ENCODE measurements around the gene NDUFB7. TPM values are rescaled to one million over a fixed set of nuclear protein-coding genes. Genes with fewer than 3 reads are reported as not detected.

Gene NDUFB7
- total RNA-seq, 2 donors from 2014 or later, result 79.7 to 132 TPM

GRCh38 chr19:14530005-14530348 lies 41.9 kb downstream of the NDUFB7 start:
- Mint-ChIP-seq H3K27ac (peak overlapping the region; percentile 96), H3K36me3 (ENCODE audit: low read depth) (peaks cover 18% of the 10 kb centered on the region), H3K27me3 (no peaks in the 10 kb centered on the region), H3K4me3 (peak overlapping the region; percentile 95), H3K4me1 (peaks cover 17% of the 10 kb centered on the region), H3K9me3 (no peaks in the 10 kb centered on the region)
- no peak for ATAC-seq (replicated peaks)

- Mint-ChIP-seq H3K27ac (peak within 1 kb of the TSS; percentile 96), H3K27me3 (no peaks in the 10 kb centered on the region), H3K4me3 (peak within 1 kb of the TSS; percentile 95), H3K4me1 (peaks cover 17% of the 10 kb centered on the region), H3K36me3 (ENCODE audit: low read depth) (peaks cover 18% of the 10 kb centered on the region), H3K9me3 (no peaks in the 10 kb centered on the region)
- peak; percentile 97 for ATAC-seq (replicated peaks)
Measured at GRCh38 chr19:14529254-14530004, 42.4 kb downstream of the NDUFB7 start, which contains the start of gene TECR. TSS of gene TECR (plus strand) at chr19:14529594. CDS start at chr19:14529697, 103 bp downstream.

DNA sequence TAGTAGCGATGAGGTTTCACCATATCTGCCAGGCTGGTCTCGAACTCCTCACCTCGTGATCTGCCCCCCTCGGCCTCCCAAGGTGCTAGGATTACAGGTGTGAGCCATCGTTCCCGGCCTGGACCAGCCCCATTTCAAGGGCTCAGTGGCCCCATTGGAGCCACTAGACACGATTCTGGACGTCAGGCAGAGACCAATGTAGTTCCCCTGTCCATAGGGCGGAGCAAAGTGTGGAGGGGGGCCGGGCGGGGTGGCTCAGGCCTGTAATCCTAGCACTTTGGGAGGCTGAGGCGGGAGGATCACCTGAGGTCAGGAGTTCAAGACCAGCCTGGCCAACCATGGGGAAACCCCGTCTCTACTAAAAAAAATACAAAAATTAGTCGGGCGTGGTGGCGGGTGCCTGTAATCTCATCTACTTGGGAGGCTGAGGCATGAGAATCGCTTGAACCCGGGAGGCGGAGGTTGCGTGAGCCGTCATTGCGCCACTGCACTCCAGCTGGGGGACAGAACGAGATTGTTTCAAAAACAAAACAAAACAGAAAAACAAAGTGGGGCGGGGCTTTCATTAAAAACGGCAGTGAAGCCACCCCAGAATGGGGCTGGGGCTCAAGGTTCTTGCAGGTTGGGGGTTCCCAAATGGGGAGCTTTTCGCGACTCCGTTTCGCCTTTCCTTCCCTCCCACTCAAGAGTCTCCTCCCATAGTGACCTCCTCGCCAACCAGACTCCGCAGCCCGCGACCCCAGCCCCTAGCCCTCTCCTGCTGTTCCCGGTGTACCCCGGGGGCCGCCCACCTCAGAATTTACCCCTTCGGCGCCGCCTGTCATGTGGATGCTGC lies 43.2 kb downstream of the NDUFB7 start:
- peak; percentile 1 for ATAC-seq (replicated peaks)
- H3K27me3 Mint-ChIP-seq, result no peaks in the 10 kb centered on the region
- peak overlapping the region; percentile 95 for H3K4me3 Mint-ChIP-seq
- H3K36me3 Mint-ChIP-seq (ENCODE audit: low read depth), result peaks cover 18% of the 10 kb centered on the region
- peaks cover 17% of the 10 kb centered on the region for H3K4me1 Mint-ChIP-seq
- H3K27ac Mint-ChIP-seq, result peak overlapping the region; percentile 96
- H3K9me3 Mint-ChIP-seq, result no peaks in the 10 kb centered on the region

GRCh38 chr19:14526423-14526822 lies 45.4 kb downstream of the NDUFB7 start:
- ATAC-seq (replicated peaks), result no peak
- H3K4me3 Mint-ChIP-seq, result no peak overlapping the region
- H3K36me3 Mint-ChIP-seq (ENCODE audit: low read depth), result no peaks in the 10 kb centered on the region
- no peaks in the 10 kb centered on the region for H3K27me3 Mint-ChIP-seq
- no peaks in the 10 kb centered on the region for H3K9me3 Mint-ChIP-seq
- no peak overlapping the region for H3K27ac Mint-ChIP-seq
- peaks cover 33% of the 10 kb centered on the region for H3K4me1 Mint-ChIP-seq

- no peaks in the 10 kb centered on the region for H3K9me3 Mint-ChIP-seq
- H3K4me1 Mint-ChIP-seq, result peaks cover 32% of the 10 kb centered on the region
- no peak overlapping the region for H3K4me3 Mint-ChIP-seq
- no peak overlapping the region for H3K27ac Mint-ChIP-seq
- H3K27me3 Mint-ChIP-seq, result no peaks in the 10 kb centered on the region
- ATAC-seq (replicated peaks), result no peak
- H3K36me3 Mint-ChIP-seq (ENCODE audit: low read depth), result no peaks in the 10 kb centered on the region
Measured at GRCh38 chr19:14525729-14526128, 46.1 kb downstream of the NDUFB7 start.

DNA sequence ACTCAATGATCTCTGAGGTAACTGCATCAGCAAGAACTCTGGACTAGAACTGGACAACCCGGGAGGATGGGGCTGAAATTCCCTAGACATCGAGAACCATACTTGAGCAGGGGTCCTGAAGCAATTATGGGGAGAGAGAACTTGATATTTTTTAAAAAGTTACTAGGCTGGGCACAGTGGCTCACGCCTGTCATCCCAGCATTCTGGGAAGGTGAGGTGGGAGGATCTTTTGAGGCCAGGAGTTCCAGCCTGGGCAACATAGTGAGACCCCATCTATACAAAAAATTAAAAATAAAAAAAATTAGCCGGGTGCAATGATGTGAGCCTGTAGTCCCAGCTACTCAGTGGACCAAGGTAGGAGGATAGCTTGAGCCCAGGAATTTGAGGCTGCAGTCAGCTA lies 51.3 kb downstream of the NDUFB7 start:
- Mint-ChIP-seq H3K4me3 (peak overlapping the region; percentile 99), H3K27me3 (no peaks in the 10 kb centered on the region), H3K9me3 (no peaks in the 10 kb centered on the region), H3K4me1 (peaks cover 44% of the 10 kb centered on the region), H3K36me3 (ENCODE audit: low read depth) (peaks cover 31% of the 10 kb centered on the region), H3K27ac (peak overlapping the region; percentile 95)
- no peak for ATAC-seq (replicated peaks)

DNA sequence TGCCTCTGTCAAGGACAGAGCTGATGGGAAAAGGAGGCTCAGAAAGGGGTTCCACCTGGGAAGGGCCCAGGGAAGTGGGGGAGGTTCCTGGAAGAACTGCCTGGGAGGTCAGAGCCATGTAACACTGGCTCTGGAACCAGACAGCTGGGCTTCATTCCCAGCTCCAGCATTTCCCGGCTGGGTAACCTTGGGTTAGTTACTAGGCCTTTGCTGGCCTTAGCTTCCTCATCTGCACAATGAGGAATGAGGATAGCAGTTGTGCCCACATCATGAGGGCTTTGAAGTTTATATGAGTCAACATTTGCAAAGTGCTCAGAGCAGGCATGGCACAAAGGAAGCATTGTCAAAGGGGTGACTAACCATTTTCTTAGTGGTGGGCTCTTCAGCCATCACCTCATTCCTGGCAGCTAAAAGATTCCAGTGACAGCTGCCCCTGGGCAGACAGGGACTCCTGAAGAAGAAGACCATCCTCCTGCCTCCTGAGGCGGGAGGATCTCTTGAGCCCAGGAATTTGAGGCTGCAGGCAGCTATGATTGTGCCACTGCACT lies 51.9 kb downstream of the NDUFB7 start:
- no peak for ATAC-seq (replicated peaks)
- H3K27ac Mint-ChIP-seq, result peak overlapping the region; percentile 95
- peaks cover 37% of the 10 kb centered on the region for H3K36me3 Mint-ChIP-seq (ENCODE audit: low read depth)
- no peaks in the 10 kb centered on the region for H3K9me3 Mint-ChIP-seq
- H3K4me1 Mint-ChIP-seq, result peaks cover 46% of the 10 kb centered on the region
- peak overlapping the region; percentile 99 for H3K4me3 Mint-ChIP-seq
- no peaks in the 10 kb centered on the region for H3K27me3 Mint-ChIP-seq

GRCh38 chr19:14519245-14519859 lies 52.5 kb downstream of the NDUFB7 start:
- H3K4me3 Mint-ChIP-seq, result peak overlapping the region; percentile 99
- peak overlapping the region; percentile 95 for H3K27ac Mint-ChIP-seq
- H3K9me3 Mint-ChIP-seq, result no peaks in the 10 kb centered on the region
- H3K4me1 Mint-ChIP-seq, result peaks cover 52% of the 10 kb centered on the region
- no peaks in the 10 kb centered on the region for H3K27me3 Mint-ChIP-seq
- peaks cover 43% of the 10 kb centered on the region for H3K36me3 Mint-ChIP-seq (ENCODE audit: low read depth)
- ATAC-seq (replicated peaks), result no peak

DNA sequence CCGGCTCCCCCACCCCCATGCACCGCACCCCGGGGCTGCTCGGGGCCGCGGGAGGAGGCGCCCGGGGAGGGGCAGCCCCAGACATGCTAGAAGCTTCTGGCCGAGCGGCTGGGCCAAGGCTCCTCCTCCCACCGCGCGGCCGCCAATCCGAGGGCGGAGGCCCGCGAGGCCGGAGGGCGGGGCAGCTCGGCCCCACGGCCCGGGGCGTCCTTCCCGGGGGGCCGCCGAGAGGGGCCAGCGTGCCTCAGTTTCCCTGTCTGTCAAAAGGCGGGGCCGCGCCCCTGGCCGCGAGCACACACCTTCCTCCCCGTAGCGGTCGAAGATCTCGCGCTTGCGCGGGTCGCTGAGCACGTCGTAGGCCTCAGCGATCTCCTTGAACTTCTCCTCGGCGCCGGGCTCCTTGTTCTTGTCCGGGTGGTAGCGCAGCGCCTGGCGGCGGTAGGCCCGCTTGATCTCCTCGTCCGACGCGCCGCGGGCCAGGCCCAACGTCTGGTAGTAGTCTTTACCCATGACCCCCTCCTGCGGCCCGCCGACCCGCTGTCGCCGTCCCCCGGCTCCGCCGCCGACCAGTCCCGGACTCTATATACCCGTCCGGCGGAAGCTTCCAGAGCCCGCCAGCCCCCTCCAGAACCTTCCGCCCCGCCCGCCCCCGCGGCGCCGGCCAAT lies 53.9 kb downstream of the NDUFB7 start, which contains the start of gene DNAJB1:
Gene DNAJB1 (minus strand): TSS at position 558 of the 666 bp plus-strand sequence. CDS start 48 bp downstream, at position 510.
- no peaks in the 10 kb centered on the region for H3K27me3 Mint-ChIP-seq
- H3K36me3 Mint-ChIP-seq (ENCODE audit: low read depth), result peaks cover 56% of the 10 kb centered on the region
- H3K9me3 Mint-ChIP-seq, result no peaks in the 10 kb centered on the region
- ATAC-seq (replicated peaks), result peak; percentile 62
- H3K4me3 Mint-ChIP-seq, result peak within 1 kb of the TSS; percentile 99
- peaks cover 51% of the 10 kb centered on the region for H3K4me1 Mint-ChIP-seq
- peak within 1 kb of the TSS; percentile 95 for H3K27ac Mint-ChIP-seq

- H3K27ac Mint-ChIP-seq, result peak overlapping the region; percentile 92
Measured at GRCh38 chr19:14517446-14517839, 54.4 kb downstream of the NDUFB7 start.

GRCh38 chr19:14516746-14517438 lies 55.0 kb downstream of the NDUFB7 start:
- H3K9me3 Mint-ChIP-seq, result no peaks in the 10 kb centered on the region

More at GRCh38 chr19:14517446-14517839, 54.4 kb downstream of the NDUFB7 start:
- Mint-ChIP-seq H3K4me1 (peaks cover 46% of the 10 kb centered on the region), H3K36me3 (ENCODE audit: low read depth) (peaks cover 56% of the 10 kb centered on the region), H3K27me3 (no peaks in the 10 kb centered on the region), H3K9me3 (no peaks in the 10 kb centered on the region), H3K4me3 (peak overlapping the region; percentile 99)
- no peak for ATAC-seq (replicated peaks)

More at GRCh38 chr19:14516746-14517438, 55.0 kb downstream of the NDUFB7 start:
- Mint-ChIP-seq H3K27ac (peak overlapping the region; percentile 92), H3K4me1 (peaks cover 41% of the 10 kb centered on the region), H3K4me3 (peak overlapping the region; percentile 99), H3K36me3 (ENCODE audit: low read depth) (peaks cover 56% of the 10 kb centered on the region), H3K27me3 (no peaks in the 10 kb centered on the region)
- ATAC-seq (replicated peaks), result no peak
